Medulla oblongata (tissue), 1 donor: ENCODE measurements around the gene PPP2R5C.

ENCODE experiments used
- DNase-seq: peaks from one replicate; pipeline ENCODE4 v3.0.0-alpha.2; 2015; ENCODE audit errors: extremely low spot score

The PPP2R5C gene

GRCh38 chr14:101916816-101917412 lies 155.4 kb downstream of the PPP2R5C start:
- no peak for DNase-seq

- DNase-seq = no peak
Measured at GRCh38 chr14:101917413-101918017, 156.0 kb downstream of the PPP2R5C start.

- no peak for DNase-seq
Measured at GRCh38 chr14:101918065-101918989, 156.8 kb downstream of the PPP2R5C start.

GRCh38 chr14:101920271-101920670 lies 158.8 kb downstream of the PPP2R5C start:
- DNase-seq = no peak

GRCh38 chr14:101922866-101923265 lies 161.4 kb downstream of the PPP2R5C start:
- DNase-seq = no peak

- DNase-seq = no peak
Measured at GRCh38 chr14:101925152-101925551, 163.6 kb downstream of the PPP2R5C start.

GRCh38 chr14:101926085-101926484 lies 164.6 kb downstream of the PPP2R5C start:
- no peak for DNase-seq

GRCh38 chr14:101926620-101927019 lies 165.1 kb downstream of the PPP2R5C start:
- DNase-seq = no peak

- DNase-seq = no peak
Measured at GRCh38 chr14:101927859-101928258, 166.3 kb downstream of the PPP2R5C start.

GRCh38 chr14:101928415-101928841 lies 166.9 kb downstream of the PPP2R5C start:
- no peak for DNase-seq

- DNase-seq = no peak
Measured at GRCh38 chr14:101929096-101929495, 167.6 kb downstream of the PPP2R5C start.

- no peak for DNase-seq
Measured at GRCh38 chr14:101929946-101930345, 168.4 kb downstream of the PPP2R5C start.

- no peak for DNase-seq
Measured at GRCh38 chr14:101932673-101933072, 171.2 kb downstream of the PPP2R5C start.

- DNase-seq = no peak
Measured at GRCh38 chr14:101933209-101933608, 171.7 kb downstream of the PPP2R5C start.

- no peak for DNase-seq
Measured at GRCh38 chr14:101934601-101935150, 173.2 kb downstream of the PPP2R5C start.

GRCh38 chr14:101937926-101938767 lies 176.6 kb downstream of the PPP2R5C start:
- DNase-seq = no peak

GRCh38 chr14:101939646-101940170 lies 178.2 kb downstream of the PPP2R5C start:
- DNase-seq = no peak

GRCh38 chr14:101944451-101944850 lies 182.9 kb downstream of the PPP2R5C start:
- no peak for DNase-seq

GRCh38 chr14:101945171-101945570 lies 183.7 kb downstream of the PPP2R5C start:
- no peak for DNase-seq

- DNase-seq = no peak
Measured at GRCh38 chr14:101947577-101947903, 186.0 kb downstream of the PPP2R5C start.
